Activated CD4-positive, CD25-positive, alpha-beta regulatory T cell treated with anti-CD3 and anti-CD28 coated beads, Interleukin-2, amount 50 U/mL, for 16 hours (primary cell): ENCODE measurements around the gene C11orf97.
"Not testable (repeated sequence)": the region's sequence is repeated elsewhere in the genome, so short reads cannot be mapped to it uniquely, and the experiment has no call there.

ENCODE experiments used
- DNase-seq: peaks from one replicate; pipeline ENCODE4 v3.0.0-alpha.2; 2020; ENCODE audit warnings: low read depth, low spot score

C11orf97 gene

GRCh38 chr11:94557421-94557820 lies 45.2 kb downstream of the C11orf97 start:
- DNase-seq = no peak

GRCh38 chr11:94557992-94558391 lies 45.7 kb downstream of the C11orf97 start:
- no peak for DNase-seq

GRCh38 chr11:94558468-94558867 lies 46.2 kb downstream of the C11orf97 start:
- DNase-seq = no peak

GRCh38 chr11:94558932-94559331 lies 46.7 kb downstream of the C11orf97 start:
- no peak for DNase-seq

- DNase-seq = no peak
These were observed 47.1 kb downstream of the C11orf97 start for GRCh38 chr11:94559361-94559760.

GRCh38 chr11:94560834-94561233 lies 48.6 kb downstream of the C11orf97 start:
- DNase-seq = no peak

- no peak for DNase-seq
These were observed 51.1 kb downstream of the C11orf97 start for GRCh38 chr11:94563176-94563847.

- no peak for DNase-seq
These were observed 51.7 kb downstream of the C11orf97 start for GRCh38 chr11:94563848-94564467.

- no peak for DNase-seq
These were observed 55.0 kb downstream of the C11orf97 start, which contains the start of gene PIWIL4 for GRCh38 chr11:94567181-94567670. Gene PIWIL4 (plus strand): TSS chr11:94567368. CDS start chr11:94567519, 151 bp downstream.

- no peak for DNase-seq
These were observed 55.9 kb downstream of the C11orf97 start for GRCh38 chr11:94568200-94568599.

- no peak for DNase-seq
These were observed 56.5 kb downstream of the C11orf97 start for GRCh38 chr11:94568717-94569116.

GRCh38 chr11:94572975-94573374 lies 60.7 kb downstream of the C11orf97 start:
- DNase-seq = not testable (repeated sequence)

GRCh38 chr11:94574193-94574961 lies 62.1 kb downstream of the C11orf97 start:
- no peak for DNase-seq

GRCh38 chr11:94576306-94576705 lies 64.0 kb downstream of the C11orf97 start:
- DNase-seq = no peak

- no peak for DNase-seq
These were observed 65.6 kb downstream of the C11orf97 start for GRCh38 chr11:94577841-94578240.
